ENCODE measurements around the gene AUTS2.
A peak's percentile ranks its signal among the peaks of the same experiment; 100 is the strongest.
"Not testable (repeated sequence)": the region's sequence is repeated elsewhere in the genome, so short reads cannot be mapped to it uniquely, and the experiment has no call there.

AUTS2 gene

GRCh38 chr7:70810558-70811139, 1212.4 kb downstream of the AUTS2 start:
- Histone ChIP-seq H3K79me2 (ENCODE audit: insufficient read depth, low read length) (no peaks in the 10 kb centered on the region), H3K36me3 (ENCODE audit: insufficient read depth, low read length) (no peaks in the 10 kb centered on the region), H3K9me2 (replicated peaks; ENCODE audit: low read depth, low read length) (no peaks in the 10 kb centered on the region), H3K27me3 (ENCODE audit: insufficient read depth, low read length, poor library complexity, severe bottlenecking) (no peaks in the 10 kb centered on the region), H3K9me3 (ENCODE audit: insufficient read depth, low read depth, low read length) (no peaks in the 10 kb centered on the region), H3K4me1 (ENCODE audit: insufficient read depth, low read length, poor library complexity, severe bottlenecking) (peaks cover 11% of the 10 kb centered on the region), H3K9ac (ENCODE audit: low read depth, low read length, poor library complexity, severe bottlenecking) (no peak overlapping the region), H3K4me3 (ENCODE audit: low read length, poor library complexity, severe bottlenecking) (no peak overlapping the region), H3K4me2 (ENCODE audit: low read depth, low read length, poor library complexity, severe bottlenecking) (no peak overlapping the region), H2AFZ (ENCODE audit: low read length) (no peak overlapping the region), H4K20me1 (ENCODE audit: insufficient read depth, low read length, poor library complexity, severe bottlenecking) (no peaks in the 10 kb centered on the region), H3F3A (ENCODE audit: low read depth) (no peaks in the 10 kb centered on the region)
- TF ChIP-seq CTCF (conservative IDR thresholded peaks at IDR 0.05; ENCODE audit: low read length) (no peak), EZH2phosphoT487 (IDR thresholded peaks at IDR 0.05; ENCODE audit: borderline replicate concordance) (no peak)

- Histone ChIP-seq H3K9me3 (ENCODE audit: insufficient read depth, low read depth, low read length) (0 out of 2 replicates have a peak, but pooled peaks cover 2% of the 10 kb centered on the region), H3K79me2 (ENCODE audit: insufficient read depth, low read length) (no peaks in the 10 kb centered on the region), H3K4me2 (ENCODE audit: low read depth, low read length, poor library complexity, severe bottlenecking) (no peak overlapping the region), H3K9ac (ENCODE audit: low read depth, low read length, poor library complexity, severe bottlenecking) (no peak overlapping the region), H3K4me3 (ENCODE audit: low read length, poor library complexity, severe bottlenecking) (no peak overlapping the region), H3K27me3 (ENCODE audit: insufficient read depth, low read length, poor library complexity, severe bottlenecking) (no peaks in the 10 kb centered on the region), H3F3A (ENCODE audit: low read depth) (no peaks in the 10 kb centered on the region), H3K9me2 (replicated peaks; ENCODE audit: low read depth, low read length) (no peaks in the 10 kb centered on the region), H3K4me1 (ENCODE audit: insufficient read depth, low read length, poor library complexity, severe bottlenecking) (peaks cover 11% of the 10 kb centered on the region), H2AFZ (ENCODE audit: low read length) (no peak overlapping the region), H3K36me3 (ENCODE audit: insufficient read depth, low read length) (no peaks in the 10 kb centered on the region), H4K20me1 (ENCODE audit: insufficient read depth, low read length, poor library complexity, severe bottlenecking) (no peaks in the 10 kb centered on the region)
- TF ChIP-seq EZH2phosphoT487 (IDR thresholded peaks at IDR 0.05; ENCODE audit: borderline replicate concordance) (no peak), CTCF (conservative IDR thresholded peaks at IDR 0.05; ENCODE audit: low read length) (peak; percentile 61)
Observed at GRCh38 chr7:70812511-70812910, 1214.2 kb downstream of the AUTS2 start.

- H3F3A ChIP-seq (ENCODE audit: low read depth); H3K4me1 ChIP-seq (ENCODE audit: insufficient read depth, low read length, poor library complexity, severe bottlenecking); H3K4me3 ChIP-seq (ENCODE audit: low read length, poor library complexity, severe bottlenecking); H2AFZ ChIP-seq (ENCODE audit: low read length); H3K4me2 ChIP-seq (ENCODE audit: low read depth, low read length, poor library complexity, severe bottlenecking); H3K27me3 ChIP-seq (ENCODE audit: insufficient read depth, low read length, poor library complexity, severe bottlenecking); H3K9ac ChIP-seq (ENCODE audit: low read depth, low read length, poor library complexity, severe bottlenecking); H4K20me1 ChIP-seq (ENCODE audit: insufficient read depth, low read length, poor library complexity, severe bottlenecking); H3K79me2 ChIP-seq (ENCODE audit: insufficient read depth, low read length); H3K36me3 ChIP-seq (ENCODE audit: insufficient read depth, low read length); H3K9me2 ChIP-seq (replicated peaks; ENCODE audit: low read depth, low read length); H3K9me3 ChIP-seq (ENCODE audit: insufficient read depth, low read depth, low read length): not testable (repeated sequence)
Observed at GRCh38 chr7:70822490-70822889, 1224.2 kb downstream of the AUTS2 start.
